Uterus (tissue), 4 donors: ENCODE results near the gene PTCD3. TPM values are rescaled to one million over a fixed set of nuclear protein-coding genes. Genes with fewer than 3 reads are reported as not detected.

ENCODE experiments used
- DNase-seq, 2 donors: peaks; one replicate each; pipeline ENCODE4 v3.0.0-alpha.2; 2019 to 2020
- H3K27ac ChIP-seq, 2 donors: fragments of 200-600 bp; sonication (generic); 1 replicate in 1 of 2; 2 replicates in 1 of 2; pipeline ENCODE4 v1.5.1; 2016 to 2018
- H3K27me3 ChIP-seq, 2 donors: fragments of 200-600 bp; sonication (generic); one replicate each; pipeline ENCODE4 v1.5.1; 2018 to 2019; ENCODE audit warnings: control low read depth in 1 of 2
- H3K36me3 ChIP-seq, 2 donors: fragments of 200-600 bp; sonication (generic); one replicate each; pipeline ENCODE4 v1.5.1; 2019; ENCODE audit warnings: control low read depth in 1 of 2
- H3K4me1 ChIP-seq, 2 donors: fragments of 200-600 bp; sonication (generic); one replicate each; pipeline ENCODE4 v1.5.1; 2018 to 2019; ENCODE audit warnings: control low read depth in 1 of 2
- H3K4me3 ChIP-seq, 2 donors: fragments of 200-600 bp; sonication (generic); 1 replicate in 1 of 2; 2 replicates in 1 of 2; pipeline ENCODE4 v1.5.1; 2018 to 2019; ENCODE audit warnings: mild to moderate bottlenecking in 1 of 2
- H3K9me3 ChIP-seq, 2 donors: fragments of 200-600 bp; sonication (generic); one replicate each; pipeline ENCODE4 v1.5.1; 2019; ENCODE audit warnings: control low read depth in 1 of 2
- POLR2A ChIP-seq, 2 donors: fragments of 450-650 bp; IDR thresholded peaks; one replicate each; pipeline ENCODE4 v1.6.1; 2016; ENCODE audit warnings: antibody characterized with exemption in 2 of 2, mild to moderate bottlenecking in 1 of 2, moderate library complexity in 1 of 2
- intact Hi-C: fragments of 100-400 bp; cut with DNase I; formaldehyde crosslinking; loops from one replicate; pipeline ENCODE4 v1.15.1; 2023; ENCODE audit warnings: low total_unique reads
- total RNA-seq, 4 donors: library from RNA; depleted of rRNA in 3 of 4; stranded (reverse); fragments of >200 nt in 3 of 4; gene quantifications; one replicate each; pipeline versions ENCODE4 v1.1.0 to v1.2.4, GENCODE V29; 2014 to 2023
- TF ChIP-seq, protein P1 (sequence below), 4 experiments: fragments of 200-600 bp in 2 of 4; fragments of 450-650 bp in 2 of 4; sonication (generic) in 2 of 4; IDR thresholded peaks; one replicate each; pipeline ENCODE4 v1.5.1; 2016 to 2019; ENCODE audit warnings: antibody characterized with exemption in 4 of 4, mild to moderate bottlenecking in 2 of 4, moderate library complexity in 1 of 4
- donor health status: DM: yes; HTN: yes; CAD: no.

Gene PTCD3
- total RNA-seq, 4 donors from 2014 or later, result 87.9 to 160 (median 103) TPM

DNA sequence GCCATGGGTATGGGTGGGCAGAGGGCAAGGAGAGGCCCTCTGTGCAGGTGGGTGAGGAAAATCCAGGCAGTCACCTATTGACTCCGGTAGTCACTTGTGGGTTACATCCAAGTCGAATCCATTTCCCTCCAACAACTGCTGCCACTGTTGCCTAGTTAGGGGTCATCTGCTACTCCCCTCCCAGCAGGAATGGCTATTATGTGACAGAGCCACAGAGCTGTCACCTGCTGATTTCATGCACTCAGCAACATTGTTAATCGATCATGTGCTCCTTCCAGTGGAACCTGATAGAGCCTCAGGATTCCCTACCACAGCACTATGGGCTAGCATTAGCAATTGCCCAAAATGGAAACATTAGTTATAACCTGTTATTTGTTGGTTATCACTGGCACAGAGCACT is 31.8 kb upstream of the PTCD3 start:
- no peak overlapping the region for H3K4me3 ChIP-seq
- DNase-seq, result no peak
- TF ChIP-seq, protein P1, sequence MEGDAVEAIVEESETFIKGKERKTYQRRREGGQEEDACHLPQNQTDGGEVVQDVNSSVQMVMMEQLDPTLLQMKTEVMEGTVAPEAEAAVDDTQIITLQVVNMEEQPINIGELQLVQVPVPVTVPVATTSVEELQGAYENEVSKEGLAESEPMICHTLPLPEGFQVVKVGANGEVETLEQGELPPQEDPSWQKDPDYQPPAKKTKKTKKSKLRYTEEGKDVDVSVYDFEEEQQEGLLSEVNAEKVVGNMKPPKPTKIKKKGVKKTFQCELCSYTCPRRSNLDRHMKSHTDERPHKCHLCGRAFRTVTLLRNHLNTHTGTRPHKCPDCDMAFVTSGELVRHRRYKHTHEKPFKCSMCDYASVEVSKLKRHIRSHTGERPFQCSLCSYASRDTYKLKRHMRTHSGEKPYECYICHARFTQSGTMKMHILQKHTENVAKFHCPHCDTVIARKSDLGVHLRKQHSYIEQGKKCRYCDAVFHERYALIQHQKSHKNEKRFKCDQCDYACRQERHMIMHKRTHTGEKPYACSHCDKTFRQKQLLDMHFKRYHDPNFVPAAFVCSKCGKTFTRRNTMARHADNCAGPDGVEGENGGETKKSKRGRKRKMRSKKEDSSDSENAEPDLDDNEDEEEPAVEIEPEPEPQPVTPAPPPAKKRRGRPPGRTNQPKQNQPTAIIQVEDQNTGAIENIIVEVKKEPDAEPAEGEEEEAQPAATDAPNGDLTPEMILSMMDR (IDR thresholded peaks at IDR 0.05), result no peak
- TF ChIP-seq POLR2A (IDR thresholded peaks at IDR 0.05), result no peak
- no peak overlapping the region for H3K27ac ChIP-seq
- no peaks in the 10 kb centered on the region for H3K36me3 ChIP-seq
- intact Hi-C loops, result loop anchor here (10.0 kb wide), 2 partner anchors 169 to 339 kb away; no protein-coding TSS in a partner anchor
- H3K27me3 ChIP-seq, result no peaks in the 10 kb centered on the region
- H3K4me1 ChIP-seq, result peaks cover 0 to 8% of the 10 kb centered on the region in 2 donors
- no peaks in the 10 kb centered on the region for H3K9me3 ChIP-seq

DNA sequence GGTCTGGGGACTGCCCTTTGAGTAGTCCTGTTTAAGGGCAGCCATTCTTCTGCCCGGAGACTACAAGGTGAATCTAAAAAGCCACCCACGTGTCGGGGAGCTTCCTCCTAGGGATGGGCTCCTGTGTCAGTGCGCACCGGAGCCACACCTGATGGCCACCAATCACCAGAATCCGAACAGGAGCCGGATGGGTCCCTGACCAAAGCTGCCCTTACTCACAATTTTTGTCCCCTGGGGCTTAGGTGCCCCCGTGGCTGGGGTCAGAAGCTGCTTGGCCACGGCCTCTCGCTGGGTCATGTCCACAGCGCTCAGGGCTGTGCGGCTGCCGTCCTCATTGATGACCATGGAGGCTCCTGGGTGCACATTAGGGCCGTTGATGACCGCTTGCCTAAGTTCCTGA is 31.2 kb upstream of the PTCD3 start:
- Histone ChIP-seq H3K4me3 (no peak overlapping the region), H3K4me1 (peaks cover 0 to 8% of the 10 kb centered on the region in 2 donors), H3K27ac (no peak overlapping the region), H3K36me3 (no peaks in the 10 kb centered on the region), H3K9me3 (no peaks in the 10 kb centered on the region), H3K27me3 (no peaks in the 10 kb centered on the region)
- no peak for DNase-seq
- intact Hi-C loops, result loop anchor here (10.0 kb wide), 2 partner anchors 170 to 340 kb away; no protein-coding TSS in a partner anchor
- TF ChIP-seq, protein P1 (IDR thresholded peaks at IDR 0.05), result no peak
- TF ChIP-seq POLR2A (IDR thresholded peaks at IDR 0.05), result no peak

DNA sequence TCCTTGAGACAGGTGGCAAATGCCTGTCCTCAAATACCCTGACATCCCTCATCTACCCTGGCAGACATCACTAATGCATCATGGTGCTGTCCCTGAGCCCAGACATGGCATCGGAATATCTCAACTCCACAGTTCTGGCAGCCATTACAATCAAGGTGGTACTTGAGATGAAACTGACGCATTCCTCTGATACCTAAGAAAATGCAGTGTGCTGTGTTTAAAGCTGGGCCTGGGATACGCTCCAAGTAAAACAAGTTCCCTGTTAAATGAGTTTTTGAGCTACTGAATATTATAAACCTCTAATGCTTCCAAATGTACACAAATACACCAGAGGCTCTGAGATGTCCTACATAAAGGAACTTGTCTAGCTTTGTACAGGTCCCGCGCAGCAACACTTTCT is 30.1 kb upstream of the PTCD3 start:
- no peak for TF ChIP-seq POLR2A (IDR thresholded peaks at IDR 0.05)
- TF ChIP-seq, protein P1 (IDR thresholded peaks at IDR 0.05), result no peak
- H3K27me3 ChIP-seq, result no peaks in the 10 kb centered on the region
- no peaks in the 10 kb centered on the region for H3K36me3 ChIP-seq
- H3K27ac ChIP-seq, result no peak overlapping the region
- H3K4me3 ChIP-seq, result no peak overlapping the region
- intact Hi-C loops, result loop anchor here (10.0 kb wide), 2 partner anchors 171 to 341 kb away; no protein-coding TSS in a partner anchor
- H3K4me1 ChIP-seq, result peaks cover 0 to 8% of the 10 kb centered on the region in 2 donors
- no peaks in the 10 kb centered on the region for H3K9me3 ChIP-seq
- no peak for DNase-seq

DNA sequence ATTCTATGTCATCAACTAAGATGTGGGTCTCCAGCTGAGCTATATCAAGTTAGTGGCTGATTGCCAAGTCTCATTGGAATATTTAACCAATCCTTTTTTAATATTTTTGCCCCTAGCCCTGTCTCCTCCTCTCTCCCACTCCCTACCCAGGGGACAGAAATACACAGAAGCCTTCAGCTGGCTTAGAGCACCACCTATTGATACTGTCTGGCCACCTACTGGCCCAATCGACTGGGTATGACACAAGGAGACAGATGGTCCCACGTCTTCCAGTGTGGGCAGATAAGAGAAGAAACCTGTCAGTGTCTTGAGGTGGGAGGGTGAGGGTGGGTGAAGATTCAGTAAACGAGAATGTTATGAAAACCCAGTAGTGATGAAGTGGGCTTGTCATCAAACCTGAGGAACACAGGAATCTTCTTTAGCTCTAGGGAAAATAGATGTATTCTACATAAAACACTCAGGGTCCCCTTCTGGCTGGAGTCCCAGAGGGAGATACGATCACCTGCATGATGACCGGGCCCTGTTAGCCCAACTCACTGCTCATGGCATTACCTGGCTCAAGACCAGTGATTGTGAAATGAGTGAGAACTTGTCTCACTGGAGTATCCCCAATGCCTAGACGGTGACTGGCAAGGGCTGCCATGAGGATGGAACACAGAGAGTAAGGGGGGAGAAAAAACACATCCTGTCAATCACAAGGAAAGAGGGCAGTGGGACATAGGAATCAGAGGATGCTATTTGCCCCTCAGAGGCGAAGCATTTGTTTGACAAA is 27.1 kb upstream of the PTCD3 start:
- DNase-seq, result peak; percentile 51 to 68
- no peaks in the 10 kb centered on the region for H3K4me1 ChIP-seq
- peak overlapping the region; percentile 40 to 42 for H3K27ac ChIP-seq
- no peak overlapping the region for H3K4me3 ChIP-seq
- intact Hi-C loops, result loop anchor here (2.0 to 10.0 kb wide), 3 partner anchors 174 to 344 kb away; no protein-coding TSS in a partner anchor
- no peaks in the 10 kb centered on the region for H3K9me3 ChIP-seq
- TF ChIP-seq, protein P1 (IDR thresholded peaks at IDR 0.05), result peak; percentile 69 to 89 (median 80)
- TF ChIP-seq POLR2A (IDR thresholded peaks at IDR 0.05), result no peak
- H3K27me3 ChIP-seq, result no peaks in the 10 kb centered on the region
- H3K36me3 ChIP-seq, result no peaks in the 10 kb centered on the region
